Neural progenitor cell (in vitro differentiated cells): ENCODE measurements around the gene NUP88. TPM values are rescaled to one million over a fixed set of nuclear protein-coding genes. Genes with fewer than 3 reads are reported as not detected.

Experiments used
- DNase-seq: peaks from one replicate; pipeline ENCODE4 v3.0.0-alpha.2; 2016; ENCODE audit warnings: low spot score
- H2AFZ ChIP-seq: fragments of 200-600 bp; sonication (generic); replicated peaks from 2 replicates; pipeline ENCODE4 v1.6.1; 2016; ENCODE audit warnings: antibody characterized with exemption
- H3F3A ChIP-seq: fragments of 200-600 bp; sonication (generic); 2 replicates; pipeline ENCODE4 v1.6.1; 2016; ENCODE audit warnings: antibody characterized with exemption, low read depth
- H3K27ac ChIP-seq: fragments of 200-600 bp; sonication (generic); 2 replicates; pipeline ENCODE4 v1.5.1; 2016; ENCODE audit warnings: mild to moderate bottlenecking
- H3K27me3 ChIP-seq: fragments of 200-600 bp; sonication (generic); 2 replicates; pipeline ENCODE4 v1.6.1; 2016; ENCODE audit warnings: mild to moderate bottlenecking, moderate library complexity
- H3K36me3 ChIP-seq: fragments of 200-600 bp; sonication (generic); 2 replicates; pipeline ENCODE4 v1.5.1; 2016
- H3K4me1 ChIP-seq: fragments of 200-600 bp; sonication (generic); 2 replicates; pipeline ENCODE4 v1.6.1; 2016; ENCODE audit warnings: mixed run types
- H3K4me2 ChIP-seq: fragments of 200-600 bp; sonication (generic); 2 replicates; pipeline ENCODE4 v1.6.1; 2016
- H3K4me3 ChIP-seq: fragments of 200-600 bp; sonication (generic); 2 replicates; pipeline ENCODE4 v1.5.1; 2016
- H3K79me2 ChIP-seq: fragments of 200-600 bp; sonication (generic); 2 replicates; pipeline ENCODE4 v1.6.1; 2016; ENCODE audit warnings: low read depth
- H3K9ac ChIP-seq: fragments of 200-600 bp; sonication (generic); 2 replicates; pipeline ENCODE4 v1.6.1; 2016
- H3K9me3 ChIP-seq: fragments of 200-600 bp; sonication (generic); 2 replicates; pipeline ENCODE4 v1.5.1; 2016; ENCODE audit warnings: low read depth
- H4K20me1 ChIP-seq: fragments of 200-600 bp; sonication (generic); 2 replicates; pipeline ENCODE4 v1.6.1; 2016; ENCODE audit warnings: low read depth
- H3K27ac Mint-ChIP-seq: 3 replicates; pipeline ENCODE4 v1.8.0; 2021; ENCODE audit warnings: mixed read lengths
- H3K27me3 Mint-ChIP-seq: 2 replicates; pipeline ENCODE4 v1.8.0; 2022; ENCODE audit warnings: low read depth, mild to moderate bottlenecking, inconsistent platforms, moderate library complexity, mixed read lengths; ENCODE audit not compliant: insufficient read depth
- H3K36me3 Mint-ChIP-seq: 3 replicates; pipeline ENCODE4 v1.8.0; 2021; ENCODE audit warnings: mixed read lengths
- H3K4me1 Mint-ChIP-seq: 3 replicates; pipeline ENCODE4 v1.8.0; 2021; ENCODE audit warnings: mixed read lengths
- H3K4me3 Mint-ChIP-seq: 3 replicates; pipeline ENCODE4 v1.8.0; 2021; ENCODE audit warnings: mild to moderate bottlenecking, moderate library complexity, mixed read lengths
- H3K9me3 Mint-ChIP-seq: 3 replicates; pipeline ENCODE4 v1.8.0; 2020; ENCODE audit warnings: mixed read lengths
- EZH2 ChIP-seq: fragments of 200-600 bp; sonication (generic); IDR thresholded peaks from 2 replicates; pipeline ENCODE4 v1.6.1; 2017; ENCODE audit warnings: antibody characterized with exemption, mild to moderate bottlenecking, moderate library complexity
- EZH2phosphoT487 ChIP-seq: fragments of 200-600 bp; sonication (generic); IDR thresholded peaks from 2 replicates; pipeline ENCODE4 v1.6.1; 2017; ENCODE audit warnings: antibody characterized with exemption
- total RNA-seq: library from RNA; depleted of rRNA; stranded (reverse); fragments of >200 nt; gene quantifications from 2 replicates; pipeline ENCODE4 v1.2.3, GENCODE V29; 2015; ENCODE audit warnings: low replicate concordance
- TF ChIP-seq, protein P1 (sequence below): fragments of 200-600 bp; sonication (generic); IDR thresholded peaks from 2 replicates; pipeline ENCODE4 v1.5.1; 2017; ENCODE audit warnings: antibody characterized with exemption, mild to moderate bottlenecking

Gene NUP88
- total RNA-seq, 1 donor from 2014 or later: 135 TPM

DNA sequence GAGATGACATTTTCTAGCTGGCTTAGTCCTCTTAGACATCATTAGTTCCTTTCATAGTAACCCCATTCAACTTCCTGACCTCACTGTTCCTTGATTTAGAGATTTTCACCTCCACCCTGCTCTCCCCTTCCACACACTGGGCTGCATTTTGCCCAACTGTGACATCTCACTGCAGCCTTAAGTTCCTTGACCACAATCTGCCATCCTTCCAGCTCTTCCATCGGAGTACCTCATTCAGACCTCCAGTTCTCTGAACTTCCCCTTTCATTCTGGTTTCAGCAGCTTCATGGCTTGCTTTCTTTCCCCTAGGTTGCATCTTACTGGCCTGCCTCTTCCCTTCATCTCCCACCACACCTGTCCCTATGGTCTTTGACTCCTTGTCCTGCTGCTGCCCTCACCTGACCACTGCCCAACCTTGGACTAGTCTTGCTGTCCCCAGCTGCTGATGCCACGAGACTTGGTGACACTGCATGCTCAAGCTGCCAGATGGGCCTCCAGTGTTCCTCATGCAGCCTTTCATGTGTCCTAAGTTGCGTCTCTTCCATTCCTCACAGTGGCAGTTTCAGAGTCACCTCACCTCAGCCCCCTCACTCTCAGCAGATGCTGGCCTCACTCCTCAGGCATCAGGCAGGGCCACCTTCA, 40.8 kb downstream of the NUP88 start:
- no peak overlapping the region for H3K9ac ChIP-seq
- Mint-ChIP-seq H3K4me1 (no peaks in the 10 kb centered on the region), H3K27me3 (peaks cover 2% of the 10 kb centered on the region), H3K4me3 (no peak overlapping the region), H3K9me3 (no peaks in the 10 kb centered on the region), H3K27ac (no peak overlapping the region), H3K36me3 (peaks cover 38% of the 10 kb centered on the region)
- H3K4me2 ChIP-seq: no peak overlapping the region
- peaks cover 13% of the 10 kb centered on the region for H3K36me3 ChIP-seq
- DNase-seq: no peak
- no peak overlapping the region for H2AFZ ChIP-seq
- H3K27me3 ChIP-seq: no peaks in the 10 kb centered on the region
- no peaks in the 10 kb centered on the region for H3K79me2 ChIP-seq
- H3K9me3 ChIP-seq: no peaks in the 10 kb centered on the region
- no peaks in the 10 kb centered on the region for H3K4me1 ChIP-seq
- H3F3A ChIP-seq: peaks cover 13% of the 10 kb centered on the region
- no peaks in the 10 kb centered on the region for H4K20me1 ChIP-seq
- TF ChIP-seq, protein P1, sequence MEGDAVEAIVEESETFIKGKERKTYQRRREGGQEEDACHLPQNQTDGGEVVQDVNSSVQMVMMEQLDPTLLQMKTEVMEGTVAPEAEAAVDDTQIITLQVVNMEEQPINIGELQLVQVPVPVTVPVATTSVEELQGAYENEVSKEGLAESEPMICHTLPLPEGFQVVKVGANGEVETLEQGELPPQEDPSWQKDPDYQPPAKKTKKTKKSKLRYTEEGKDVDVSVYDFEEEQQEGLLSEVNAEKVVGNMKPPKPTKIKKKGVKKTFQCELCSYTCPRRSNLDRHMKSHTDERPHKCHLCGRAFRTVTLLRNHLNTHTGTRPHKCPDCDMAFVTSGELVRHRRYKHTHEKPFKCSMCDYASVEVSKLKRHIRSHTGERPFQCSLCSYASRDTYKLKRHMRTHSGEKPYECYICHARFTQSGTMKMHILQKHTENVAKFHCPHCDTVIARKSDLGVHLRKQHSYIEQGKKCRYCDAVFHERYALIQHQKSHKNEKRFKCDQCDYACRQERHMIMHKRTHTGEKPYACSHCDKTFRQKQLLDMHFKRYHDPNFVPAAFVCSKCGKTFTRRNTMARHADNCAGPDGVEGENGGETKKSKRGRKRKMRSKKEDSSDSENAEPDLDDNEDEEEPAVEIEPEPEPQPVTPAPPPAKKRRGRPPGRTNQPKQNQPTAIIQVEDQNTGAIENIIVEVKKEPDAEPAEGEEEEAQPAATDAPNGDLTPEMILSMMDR: no peak
- TF ChIP-seq EZH2phosphoT487 (no peak), EZH2 (no peak)
- H3K27ac ChIP-seq: no peak overlapping the region
- H3K4me3 ChIP-seq: no peak overlapping the region

DNA sequence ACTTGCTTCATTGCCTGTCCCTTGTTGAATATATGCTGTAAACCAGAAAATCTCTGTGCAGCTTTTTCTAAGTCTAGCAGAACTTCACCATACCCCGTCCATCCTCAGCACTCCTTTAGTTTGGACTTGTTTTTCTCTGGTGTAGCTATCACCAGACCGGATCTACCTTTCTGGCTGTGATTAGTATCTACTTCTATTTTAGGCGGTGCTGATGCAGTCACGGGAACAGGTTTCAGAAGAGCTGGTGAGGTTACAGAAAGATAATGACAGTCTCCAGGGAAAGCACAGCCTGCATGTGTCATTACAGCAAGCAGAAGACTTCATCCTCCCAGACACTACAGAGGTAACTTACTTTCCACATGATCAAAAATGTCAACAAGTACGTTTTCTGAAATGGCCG, 46.4 kb downstream of the NUP88 start:
- DNase-seq: no peak
- no peak overlapping the region for H3K27ac Mint-ChIP-seq
- H3K4me3 Mint-ChIP-seq: no peak overlapping the region
- H3K4me2 ChIP-seq: no peak overlapping the region
- no peak overlapping the region for H3K9ac ChIP-seq
- H3K9me3 Mint-ChIP-seq: no peaks in the 10 kb centered on the region
- no peaks in the 10 kb centered on the region for H3K9me3 ChIP-seq
- H3K4me3 ChIP-seq: no peak overlapping the region
- peaks cover 10% of the 10 kb centered on the region for H3K36me3 ChIP-seq
- H3K4me1 ChIP-seq: no peaks in the 10 kb centered on the region
- no peaks in the 10 kb centered on the region for H3K4me1 Mint-ChIP-seq
- no peak overlapping the region for H2AFZ ChIP-seq
- no peaks in the 10 kb centered on the region for H4K20me1 ChIP-seq
- H3K36me3 Mint-ChIP-seq: peaks cover 26% of the 10 kb centered on the region
- no peaks in the 10 kb centered on the region for H3K27me3 ChIP-seq
- TF ChIP-seq, protein P1: no peak
- TF ChIP-seq EZH2 (no peak), EZH2phosphoT487 (no peak)
- H3K79me2 ChIP-seq: no peaks in the 10 kb centered on the region
- no peak overlapping the region for H3K27ac ChIP-seq
- H3K27me3 Mint-ChIP-seq: no peaks in the 10 kb centered on the region
- no peaks in the 10 kb centered on the region for H3F3A ChIP-seq

DNA sequence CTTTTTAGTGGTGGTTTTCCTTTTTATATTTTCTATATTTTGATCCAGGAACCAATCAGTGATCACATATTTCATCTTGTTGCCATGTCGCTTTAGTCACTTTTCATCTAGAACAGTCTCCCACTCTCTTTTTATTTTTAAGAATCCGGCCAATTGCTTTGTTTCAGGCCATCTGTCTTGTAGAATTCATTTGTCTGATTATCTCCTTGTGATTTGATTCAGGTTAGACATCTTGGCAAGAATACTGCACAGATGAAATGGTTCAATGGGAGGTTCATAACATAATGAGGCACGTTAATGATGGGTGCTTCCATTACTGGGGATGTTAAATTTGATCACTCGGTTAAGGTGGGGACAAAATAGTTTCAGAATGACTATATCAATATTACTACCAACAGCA, 49.1 kb downstream of the NUP88 start:
- H3K36me3 Mint-ChIP-seq: peaks cover 27% of the 10 kb centered on the region
- no peak overlapping the region for H3K27ac Mint-ChIP-seq

More for the DNA sequence above, 49.1 kb downstream of the NUP88 start:
- no peak for TF ChIP-seq EZH2
- TF ChIP-seq EZH2phosphoT487: no peak
- TF ChIP-seq, protein P1: no peak
- Histone ChIP-seq H3F3A (no peaks in the 10 kb centered on the region), H4K20me1 (no peaks in the 10 kb centered on the region), H3K27me3 (no peaks in the 10 kb centered on the region), H3K4me1 (no peaks in the 10 kb centered on the region), H3K36me3 (peaks cover 6% of the 10 kb centered on the region), H3K27ac (no peak overlapping the region), H3K9me3 (no peaks in the 10 kb centered on the region), H3K4me3 (no peak overlapping the region), H3K79me2 (no peaks in the 10 kb centered on the region), H2AFZ (no peak overlapping the region), H3K9ac (no peak overlapping the region), H3K4me2 (no peak overlapping the region)
- H3K9me3 Mint-ChIP-seq: no peaks in the 10 kb centered on the region
- H3K4me3 Mint-ChIP-seq: no peak overlapping the region
- H3K4me1 Mint-ChIP-seq: no peaks in the 10 kb centered on the region
- DNase-seq: no peak
- H3K27me3 Mint-ChIP-seq: no peaks in the 10 kb centered on the region
